ENCODE measurements around the gene DNASE1.

- TF ChIP-seq POLR2A (IDR thresholded peaks at IDR 0.05; ENCODE audit: low read depth, low read length) (no peak), POLR2AphosphoS5 (IDR thresholded peaks at IDR 0.05; ENCODE audit: low read depth, low read length) (no peak)
Observed at GRCh38 chr16:3673201-3673600, 18.7 kb downstream of the DNASE1 start.
